K562 (cell line): ENCODE measurements around the gene CDC20. TPM values are rescaled to one million over a fixed set of nuclear protein-coding genes. Genes with fewer than 3 reads are reported as not detected.

Experiments used
- ATAC-seq: fragments of 200-7000 bp; cut with Tn5 transposase; 3 replicates; pipeline ENCODE4 v1.9.1; 2020; ENCODE audit warnings: moderate library complexity
- BruUV-seq: library from RNA; stranded (reverse); fragments of 400-500 nt; replicated peaks from 2 replicates; lab custom pipeline; 2021; lab: Mats Ljungman, UMichigan
- CTCF ChIA-PET: fragments of 300-600 bp; formaldehyde crosslinking; extraction: SDS; loops from one replicate; lab custom pipeline; 2021; ENCODE audit warnings: low intra/inter-chr PET ratio; lab: Yijun Ruan, JAX
- POLR2A ChIA-PET: fragments of 300-600, 350-650 bp; sonication (Branson Sonifier 250); formaldehyde crosslinking; extraction: SDS; loops from one replicate; lab custom pipeline; 2021; ENCODE audit warnings: antibody characterized with exemption, inconsistent platforms; lab: Yijun Ruan, JAX
- DNase-seq, 4 experiments: peaks; one replicate each; pipeline versions ENCODE4 v3.0.0 to v3.0.0-alpha.2; 2011 to 2018; ENCODE audit warnings: low spot score in 3 of 4, mixed read lengths in 3 of 4; ENCODE audit errors: extremely low read depth in 1 of 4
- FAIRE-seq: peaks from 2 replicates; lab custom pipeline; 2011; peaks lifted over from hg19 to GRCh38; lab: Jason Lieb, UNC
- H2AFZ ChIP-seq: 2 replicates; pipeline ENCODE4 v1.6.0; 2011; ENCODE audit warnings: low read depth, low read length, control low read depth, inconsistent platforms
- H3K27ac ChIP-seq: fragments of 200-600 bp; 3 replicates; pipeline ENCODE4 v1.8.0; 2011; ENCODE audit warnings: low read depth, mild to moderate bottlenecking, control low read depth, inconsistent platforms, low read length, moderate library complexity, mixed read lengths; ENCODE audit errors: extremely low read depth
- H3K27me3 ChIP-seq, 2 experiments: fragments of 300-600 bp in 1 of 2; 2 replicates in 1 of 2; 3 replicates in 1 of 2; pipeline versions ENCODE4 v1.6.0 to v1.8.0; 2011; ENCODE audit warnings: inconsistent platforms in 2 of 2, low read length in 2 of 2, mild to moderate bottlenecking in 1 of 2, mixed read lengths in 1 of 2, moderate library complexity in 1 of 2; ENCODE audit not compliant: control insufficient read depth in 2 of 2, insufficient read depth in 2 of 2
- H3K36me3 ChIP-seq: fragments of 300-600 bp; 3 replicates; pipeline ENCODE4 v1.8.0; 2011; ENCODE audit warnings: mild to moderate bottlenecking, low read length, inconsistent platforms; ENCODE audit not compliant: control insufficient read depth, insufficient read depth
- H3K4me1 ChIP-seq, 2 experiments: fragments of 200-600 bp in 1 of 2; replicated peaks in 1 of 2; 2 replicates in 1 of 2; 3 replicates in 1 of 2; pipeline versions ENCODE4 v1.5.1 to v1.8.0; 2011; ENCODE audit warnings: inconsistent platforms in 2 of 2, low read length in 2 of 2, mild to moderate bottlenecking in 1 of 2, mixed read lengths in 1 of 2, moderate library complexity in 1 of 2; ENCODE audit not compliant: control insufficient read depth in 2 of 2, insufficient read depth in 2 of 2
- H3K4me2 ChIP-seq: 2 replicates; pipeline ENCODE4 v1.6.1; 2011; ENCODE audit warnings: low read length, control low read depth, inconsistent platforms, mixed read lengths; ENCODE audit not compliant: insufficient read depth
- H3K4me3 ChIP-seq: fragments of 200-600 bp; sonication (generic), shearing (Covaris generic); 2 replicates; pipeline ENCODE4 v1.5.1; 2016; ENCODE audit warnings: control low read depth, inconsistent platforms
- H3K79me2 ChIP-seq: fragments of 200-600 bp; 3 replicates; pipeline ENCODE4 v1.8.0; 2011; ENCODE audit warnings: low read length, inconsistent platforms; ENCODE audit not compliant: control insufficient read depth, insufficient read depth
- H3K9ac ChIP-seq, 2 experiments: 2 replicates each; pipeline versions ENCODE4 v1.6.0 to v1.6.1; 2011; ENCODE audit warnings: low read depth in 2 of 2, low read length in 2 of 2, control low read depth in 1 of 2, inconsistent platforms in 1 of 2, mild to moderate bottlenecking in 1 of 2, mixed read lengths in 1 of 2; ENCODE audit not compliant: insufficient read depth in 1 of 2
- H3K9me1 ChIP-seq: one replicate; pipeline ENCODE4 v1.6.0; 2011; ENCODE audit warnings: inconsistent platforms, mild to moderate bottlenecking, low read length, moderate library complexity; ENCODE audit not compliant: control insufficient read depth, insufficient read depth
- H3K9me3 ChIP-seq: replicated peaks from 2 replicates; pipeline ENCODE4 v1.5.1; 2011; ENCODE audit warnings: low read depth, low read length, inconsistent platforms; ENCODE audit not compliant: control insufficient read depth, insufficient read depth
- H4K20me1 ChIP-seq: replicated peaks from 2 replicates; pipeline ENCODE4 v1.6.1; 2011; ENCODE audit warnings: low read length, inconsistent platforms, mixed read lengths; ENCODE audit not compliant: control insufficient read depth, insufficient read depth
- HDAC6 ChIP-seq: IDR thresholded peaks from 2 replicates; pipeline ENCODE4 v1.6.1; 2012; ENCODE audit warnings: low read depth, mild to moderate bottlenecking, control low read depth, inconsistent platforms, low read length, moderate library complexity
- NR2C2 ChIP-seq, 2 experiments: fragments of 200-800 bp in 1 of 2; sonication (Bioruptor generic) in 1 of 2; sonication (generic) in 1 of 2; formaldehyde crosslinking in 1 of 2; IDR thresholded peaks; 2 replicates each; pipeline versions ENCODE4 v1.6.1 to v1.8.0; 2016 to 2022; ENCODE audit warnings: mild to moderate bottlenecking in 1 of 2, missing compliant biosample characterization in 1 of 2, missing genetic modification characterization in 1 of 2, missing genetic modification reagents in 1 of 2
- PML ChIP-seq: IDR thresholded peaks from 2 replicates; pipeline ENCODE4 v1.6.1; 2012; ENCODE audit warnings: low read length, inconsistent platforms
- POLR2A ChIP-seq: fragments of 450-650 bp; conservative IDR thresholded peaks from 2 replicates; pipeline ENCODE4 v1.6.1; 2016
- POLR2AphosphoS2 ChIP-seq: IDR thresholded peaks from 2 replicates; pipeline ENCODE4 v1.6.1; 2012; ENCODE audit warnings: low read length, improper control_type of control experiment
- POLR2AphosphoS5 ChIP-seq: IDR thresholded peaks from 2 replicates; pipeline ENCODE4 v1.6.1; 2011; ENCODE audit warnings: mild to moderate bottlenecking, low read depth, low read length, moderate library complexity; ENCODE audit not compliant: control insufficient read depth, insufficient read depth
- POLR2B ChIP-seq: fragments of 450-650 bp; IDR thresholded peaks from 2 replicates; pipeline ENCODE4 v1.6.1; 2018; ENCODE audit warnings: low read depth; ENCODE audit not compliant: partially characterized antibody
- RBM17 ChIP-seq: fragments of 200-400 bp; formaldehyde crosslinking; IDR thresholded peaks from 2 replicates; pipeline ENCODE4 v1.6.1; 2017; ENCODE audit warnings: low read depth, mild to moderate bottlenecking, low read length, borderline replicate concordance
- SRSF1 ChIP-seq: fragments of 200-400 bp; formaldehyde crosslinking; IDR thresholded peaks from 2 replicates; pipeline ENCODE4 v1.6.1; 2017; ENCODE audit warnings: mild to moderate bottlenecking, low read depth, low read length, moderate library complexity
- SUPT5H ChIP-seq: fragments of 450-650 bp; IDR thresholded peaks from 2 replicates; pipeline ENCODE4 v1.6.1; 2016
- ZKSCAN3 ChIP-seq: fragments of 250-450 bp; sonication (Bioruptor Pico); IDR thresholded peaks from 2 replicates; pipeline ENCODE4 v1.4.0; 2020
- whole genome bisulfite sequencing: fragments of 100-300 bp; shearing (Covaris generic); methylation state at CpG from one replicate; pipeline ENCODE4 v1.1.6; 2016; ENCODE audit warnings: low coverage, mixed read lengths; ENCODE audit not compliant: insufficient coverage; ENCODE audit errors: missing lambda C conversion rate; 5-methylcytosine and 5-hydroxymethylcytosine counted together
- in situ Hi-C: fragments of 300-500 bp; cut with MboI; formaldehyde crosslinking; loops from 4 replicates; pipeline ENCODE4 v1.15.0; 2018; ENCODE audit warnings: inconsistent platforms, mixed read lengths
- intact Hi-C: fragments of 100-400 bp; cut with micrococcal nuclease; formaldehyde crosslinking; loops from 2 replicates; pipeline ENCODE4 v1.14.2; 2022
- polyA plus RNA-seq, 8 experiments: library from polyadenylated mRNA; depleted of rRNA in 4 of 8; stranded (reverse) in 5 of 8; unstranded in 3 of 8; fragments of >200 nt; fragmentation: Nextera tagmentation in 2 of 8; fragmentation: Illumina TruSeq in 1 of 8; extraction: Ambion mirVana in 2 of 8; extraction: Trizol in 1 of 8; gene quantifications; 2 replicates each; pipeline versions ENCODE4 v1.2.1 to v1.2.3, GENCODE V29; 2011 to 2014; ENCODE audit warnings: inconsistent platforms in 1 of 8, missing spikeins in 1 of 8
- total RNA-seq, 7 experiments: library from RNA; depleted of rRNA in 6 of 7; stranded (reverse); fragments of >200 nt in 6 of 7; fragmentation: Illumina TruSeq in 2 of 7; extraction: Trizol in 2 of 7; gene quantifications; 2 replicates each; pipeline versions ENCODE4 v1.2.1 to v1.2.3, GENCODE V29; 2011 to 2021; ENCODE audit warnings: low replicate concordance in 1 of 7
- TF ChIP-seq, protein P1 (sequence below), 2 experiments: fragments of 450-650 bp; IDR thresholded peaks; 2 replicates each; pipeline ENCODE4 v1.6.1; 2018; ENCODE audit warnings: mild to moderate bottlenecking in 2 of 2, low read depth in 1 of 2; ENCODE audit not compliant: partially characterized antibody in 2 of 2
- TF ChIP-seq, protein P2 (sequence below): sonication (generic); formaldehyde crosslinking; IDR thresholded peaks from 2 replicates; pipeline ENCODE4 v1.8.0; 2022; ENCODE audit warnings: mild to moderate bottlenecking, missing genetic modification reagents
- TF ChIP-seq, protein P3 (sequence below): fragments of 200-800 bp; sonication (Bioruptor generic); IDR thresholded peaks from 2 replicates; pipeline ENCODE4 v1.6.1; 2017; ENCODE audit warnings: missing genetic modification characterization, missing compliant biosample characterization

The CDC20 gene
- total and polyA plus RNA-seq, 9 of the 15 experiments (the other 6 are each of a cell fraction or from before 2014, with no cell fraction given), result 45.2 to 224 (median 121) TPM

DNA sequence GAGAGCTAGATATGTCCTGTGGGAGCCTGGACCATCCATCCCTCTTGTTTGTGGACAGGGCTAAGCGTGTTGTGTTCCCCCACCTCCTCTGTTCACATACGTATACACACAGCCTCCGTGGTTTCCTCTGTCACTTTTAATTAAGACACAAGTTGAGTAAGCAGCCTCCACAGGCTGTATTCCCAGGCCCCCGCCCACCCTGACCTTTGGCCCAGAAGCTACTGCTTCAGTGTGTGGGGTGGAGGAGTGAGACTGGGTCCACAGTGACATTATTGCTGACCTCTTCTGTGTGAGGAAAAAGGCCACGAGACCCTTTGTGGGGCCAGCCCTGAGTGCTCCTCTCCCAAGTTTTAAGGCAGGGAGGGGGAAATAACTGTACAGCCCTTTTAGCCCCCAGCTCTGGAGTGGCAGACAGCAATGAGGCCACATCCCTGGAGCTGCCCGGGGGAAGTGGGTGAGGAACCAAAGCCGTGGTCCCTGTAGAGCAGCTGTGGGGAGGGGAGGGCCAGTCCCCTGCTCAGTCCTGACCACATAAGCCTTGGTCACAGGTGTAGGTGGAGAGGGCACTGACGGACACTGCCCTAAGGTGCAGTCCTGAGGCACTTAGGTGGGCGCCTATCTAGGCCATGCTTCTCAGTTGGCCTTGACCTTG, 4.6 kb downstream of the CDC20 start:
- ChIA-PET POLR2A (interaction anchor here (0.8 to 1.6 kb wide), 8 partner anchors 10 to 50 kb away, joined by 3 to 4 read pairs (median 3); partner anchors contain the start of genes MED8 and SZT2), CTCF (no interaction called here)
- in situ Hi-C loops (no loop called here), intact Hi-C loops (no loop called here)
- no peak for ATAC-seq
- Histone ChIP-seq H3K4me1 (peaks cover 41 to 60% of the 10 kb centered on the region in 2 experiments), H2AFZ (no peak overlapping the region), H3K27ac (peak overlapping the region; percentile 2; the same call in 1 of the 3 replicates), H3K4me2 (no peak overlapping the region), H3K9ac (peak overlapping the region in 1 of 2 experiments; percentile 61; a peak in 2 of 4 replicates), H4K20me1 (peaks cover 10% of the 10 kb centered on the region; the same call in 1 of the 2 replicates), H3K9me3 (no peaks in the 10 kb centered on the region), H3K4me3 (no peak overlapping the region), H3K9me1 (peaks cover 17% of the 10 kb centered on the region), H3K27me3 (no peaks in the 10 kb centered on the region), H3K36me3 (peaks cover 67% of the 10 kb centered on the region), H3K79me2 (peaks cover 64% of the 10 kb centered on the region)
- FAIRE-seq, result no peak
- BruUV-seq, result no TSS peak
- 71% methylated on average over 9 of the region's 9 CpGs for WGBS
- peak in 2 of 4 experiments; percentile 44 to 60 for DNase-seq
- TF ChIP-seq ZKSCAN3 (CRISPR knock-in tag), result no peak
- TF ChIP-seq POLR2AphosphoS5, result peak; percentile 72; the same call in 1 of the 2 replicates
- TF ChIP-seq, protein P1, sequence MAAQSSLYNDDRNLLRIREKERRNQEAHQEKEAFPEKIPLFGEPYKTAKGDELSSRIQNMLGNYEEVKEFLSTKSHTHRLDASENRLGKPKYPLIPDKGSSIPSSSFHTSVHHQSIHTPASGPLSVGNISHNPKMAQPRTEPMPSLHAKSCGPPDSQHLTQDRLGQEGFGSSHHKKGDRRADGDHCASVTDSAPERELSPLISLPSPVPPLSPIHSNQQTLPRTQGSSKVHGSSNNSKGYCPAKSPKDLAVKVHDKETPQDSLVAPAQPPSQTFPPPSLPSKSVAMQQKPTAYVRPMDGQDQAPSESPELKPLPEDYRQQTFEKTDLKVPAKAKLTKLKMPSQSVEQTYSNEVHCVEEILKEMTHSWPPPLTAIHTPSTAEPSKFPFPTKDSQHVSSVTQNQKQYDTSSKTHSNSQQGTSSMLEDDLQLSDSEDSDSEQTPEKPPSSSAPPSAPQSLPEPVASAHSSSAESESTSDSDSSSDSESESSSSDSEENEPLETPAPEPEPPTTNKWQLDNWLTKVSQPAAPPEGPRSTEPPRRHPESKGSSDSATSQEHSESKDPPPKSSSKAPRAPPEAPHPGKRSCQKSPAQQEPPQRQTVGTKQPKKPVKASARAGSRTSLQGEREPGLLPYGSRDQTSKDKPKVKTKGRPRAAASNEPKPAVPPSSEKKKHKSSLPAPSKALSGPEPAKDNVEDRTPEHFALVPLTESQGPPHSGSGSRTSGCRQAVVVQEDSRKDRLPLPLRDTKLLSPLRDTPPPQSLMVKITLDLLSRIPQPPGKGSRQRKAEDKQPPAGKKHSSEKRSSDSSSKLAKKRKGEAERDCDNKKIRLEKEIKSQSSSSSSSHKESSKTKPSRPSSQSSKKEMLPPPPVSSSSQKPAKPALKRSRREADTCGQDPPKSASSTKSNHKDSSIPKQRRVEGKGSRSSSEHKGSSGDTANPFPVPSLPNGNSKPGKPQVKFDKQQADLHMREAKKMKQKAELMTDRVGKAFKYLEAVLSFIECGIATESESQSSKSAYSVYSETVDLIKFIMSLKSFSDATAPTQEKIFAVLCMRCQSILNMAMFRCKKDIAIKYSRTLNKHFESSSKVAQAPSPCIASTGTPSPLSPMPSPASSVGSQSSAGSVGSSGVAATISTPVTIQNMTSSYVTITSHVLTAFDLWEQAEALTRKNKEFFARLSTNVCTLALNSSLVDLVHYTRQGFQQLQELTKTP (IDR thresholded peaks at IDR 0.05; ENCODE audit: low read depth in 1 of 2, partially characterized antibody in 2 of 2), result no peak
- TF ChIP-seq SUPT5H, result 0 out of 2 replicates have a peak, but pooled peaks have one; percentile 70
- TF ChIP-seq PML, result 0 out of 2 replicates have a peak, but pooled peaks have one; percentile 16
- peak; percentile 62; the same call in 1 of the 2 replicates for TF ChIP-seq POLR2A
- TF ChIP-seq, protein P2, sequence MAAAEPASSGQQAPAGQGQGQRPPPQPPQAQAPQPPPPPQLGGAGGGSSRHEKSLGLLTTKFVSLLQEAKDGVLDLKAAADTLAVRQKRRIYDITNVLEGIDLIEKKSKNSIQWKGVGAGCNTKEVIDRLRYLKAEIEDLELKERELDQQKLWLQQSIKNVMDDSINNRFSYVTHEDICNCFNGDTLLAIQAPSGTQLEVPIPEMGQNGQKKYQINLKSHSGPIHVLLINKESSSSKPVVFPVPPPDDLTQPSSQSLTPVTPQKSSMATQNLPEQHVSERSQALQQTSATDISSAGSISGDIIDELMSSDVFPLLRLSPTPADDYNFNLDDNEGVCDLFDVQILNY, result no peak
- no peak for TF ChIP-seq HDAC6
- TF ChIP-seq SRSF1, result no peak
- peak; percentile 71 for TF ChIP-seq POLR2B
- TF ChIP-seq, protein P3, sequence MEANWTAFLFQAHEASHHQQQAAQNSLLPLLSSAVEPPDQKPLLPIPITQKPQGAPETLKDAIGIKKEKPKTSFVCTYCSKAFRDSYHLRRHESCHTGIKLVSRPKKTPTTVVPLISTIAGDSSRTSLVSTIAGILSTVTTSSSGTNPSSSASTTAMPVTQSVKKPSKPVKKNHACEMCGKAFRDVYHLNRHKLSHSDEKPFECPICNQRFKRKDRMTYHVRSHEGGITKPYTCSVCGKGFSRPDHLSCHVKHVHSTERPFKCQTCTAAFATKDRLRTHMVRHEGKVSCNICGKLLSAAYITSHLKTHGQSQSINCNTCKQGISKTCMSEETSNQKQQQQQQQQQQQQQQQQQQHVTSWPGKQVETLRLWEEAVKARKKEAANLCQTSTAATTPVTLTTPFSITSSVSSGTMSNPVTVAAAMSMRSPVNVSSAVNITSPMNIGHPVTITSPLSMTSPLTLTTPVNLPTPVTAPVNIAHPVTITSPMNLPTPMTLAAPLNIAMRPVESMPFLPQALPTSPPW, result no peak
- TF ChIP-seq POLR2AphosphoS2, result peak; percentile 96
- no peak for TF ChIP-seq NR2C2 (CRISPR knock-in tag; IDR thresholded peaks at IDR 0.05)
- TF ChIP-seq NR2C2 (tag; IDR thresholded peaks at IDR 0.05), result peak; percentile 13; the same call in 1 of the 2 replicates
- no peak for TF ChIP-seq RBM17
